HepG2 (cell line): ENCODE results near the gene CAPG.

Source experiments
- ARID2 ChIP-seq: sonication (generic); formaldehyde crosslinking; IDR thresholded peaks from 2 replicates; pipeline ENCODE4 v1.8.1; 2022; ENCODE audit warnings: mild to moderate bottlenecking, missing genetic modification reagents, borderline replicate concordance
- HDAC6 ChIP-seq: fragments of 200-600 bp; sonication (generic); IDR thresholded peaks from 2 replicates; pipeline ENCODE4 v1.7.0; 2017; ENCODE audit warnings: mild to moderate bottlenecking, antibody characterized with exemption, low read length, low read depth
- MZF1 ChIP-seq: sonication (generic); formaldehyde crosslinking; IDR thresholded peaks from 2 replicates; pipeline ENCODE4 v1.8.1; 2023; ENCODE audit warnings: mild to moderate bottlenecking, missing genetic modification reagents, borderline replicate concordance
- RAD51 ChIP-seq: fragments of 450-650 bp; IDR thresholded peaks from 2 replicates; pipeline ENCODE4 v1.6.1; 2016; ENCODE audit warnings: borderline replicate concordance
- ZNF292 ChIP-seq: sonication (generic); formaldehyde crosslinking; IDR thresholded peaks from 2 replicates; pipeline ENCODE4 v1.8.1; 2022; ENCODE audit warnings: mild to moderate bottlenecking, low read depth, missing genetic modification reagents, borderline replicate concordance
- ZNF430 ChIP-seq: sonication (generic); formaldehyde crosslinking; IDR thresholded peaks from 2 replicates; pipeline ENCODE4 v1.9.0; 2021; ENCODE audit warnings: mild to moderate bottlenecking, missing genetic modification reagents

DNA sequence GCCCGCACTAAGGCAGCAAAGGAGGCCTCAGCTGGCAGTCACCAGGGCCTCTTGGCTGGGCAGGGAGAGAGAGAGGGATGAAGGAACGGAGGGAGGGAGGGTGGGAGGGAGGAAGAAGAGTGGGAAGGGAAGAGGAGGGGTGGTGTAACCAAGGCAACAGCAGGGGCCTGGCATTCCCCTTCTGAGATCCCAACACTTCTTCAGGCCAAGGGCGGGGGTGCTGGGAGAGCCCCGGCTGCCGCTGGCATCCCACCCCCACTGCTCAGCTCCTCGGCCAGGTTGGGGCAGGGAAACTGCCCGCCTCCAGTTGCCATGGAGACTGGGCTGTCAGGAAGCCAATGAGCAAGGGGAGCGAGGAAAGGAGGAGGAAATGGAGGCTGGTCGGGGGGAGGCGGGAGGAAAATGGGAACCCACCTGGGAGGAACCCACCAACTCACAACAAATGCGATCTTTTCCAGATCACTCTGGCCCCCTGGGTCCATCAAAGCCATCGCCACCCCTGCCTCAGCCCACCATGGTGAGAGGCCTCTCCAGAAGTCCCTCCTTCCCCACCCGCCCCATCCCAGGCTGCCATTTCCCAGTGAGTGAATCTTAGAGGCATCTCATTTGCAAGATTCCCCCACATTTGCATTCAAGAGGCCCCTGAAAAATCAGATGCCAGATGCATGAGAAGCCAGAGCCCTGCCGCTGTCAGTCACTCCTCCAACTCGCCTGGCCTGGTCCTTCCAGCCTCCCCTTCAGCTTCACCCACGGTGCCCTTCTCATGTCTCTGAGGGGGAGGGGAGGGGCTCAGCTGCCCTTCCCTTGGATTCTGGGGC, 20.8 kb upstream of the CAPG start:
- TF ChIP-seq ZNF292 (CRISPR knock-in tag): no peak
- no peak for TF ChIP-seq ZNF430 (CRISPR knock-in tag)
- TF ChIP-seq MZF1 (CRISPR knock-in tag): no peak
- TF ChIP-seq HDAC6: no peak
- TF ChIP-seq ARID2 (CRISPR knock-in tag): no peak
- no peak for TF ChIP-seq RAD51
